AG09309 (cell line): Measurements from ENCODE around the gene OSTC.

Experiments
- DNase-seq: peaks from one replicate; pipeline ENCODE4 v3.0.0-alpha.2; 2010; ENCODE audit warnings: low read depth
- H3K4me3 ChIP-seq: 2 replicates; pipeline ENCODE4 v1.5.1; 2011; ENCODE audit warnings: mild to moderate bottlenecking, low read depth, low read length, moderate library complexity; ENCODE audit not compliant: control insufficient read depth
- TF ChIP-seq, protein P1 (sequence below): IDR thresholded peaks from 2 replicates; pipeline ENCODE4 v1.5.1; 2011; ENCODE audit warnings: mild to moderate bottlenecking, low read depth, low read length, inconsistent platforms; ENCODE audit not compliant: insufficient read depth, control insufficient read depth; ENCODE audit errors: missing control alignments

OSTC gene

DNA sequence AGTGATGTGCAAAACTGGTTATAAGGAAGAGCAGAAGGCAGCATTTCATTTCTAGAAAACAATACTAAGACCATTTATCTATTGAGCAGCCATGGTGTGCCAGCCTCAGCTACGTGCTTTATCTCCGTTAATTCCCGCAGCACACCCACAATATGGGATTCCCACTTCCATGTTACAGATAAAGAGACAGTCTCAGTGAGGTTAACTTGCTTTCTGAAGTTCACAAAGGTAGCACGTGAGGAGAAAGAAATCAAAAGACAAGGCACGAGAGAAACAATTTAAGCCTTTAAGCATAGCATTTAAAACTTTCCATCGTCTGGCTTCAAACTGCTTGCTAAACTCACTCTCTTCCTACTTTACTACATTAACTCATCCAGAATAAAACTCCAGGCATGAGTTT lies 38.0 kb upstream of the OSTC start:
- DNase-seq, result no peak
- TF ChIP-seq, protein P1, sequence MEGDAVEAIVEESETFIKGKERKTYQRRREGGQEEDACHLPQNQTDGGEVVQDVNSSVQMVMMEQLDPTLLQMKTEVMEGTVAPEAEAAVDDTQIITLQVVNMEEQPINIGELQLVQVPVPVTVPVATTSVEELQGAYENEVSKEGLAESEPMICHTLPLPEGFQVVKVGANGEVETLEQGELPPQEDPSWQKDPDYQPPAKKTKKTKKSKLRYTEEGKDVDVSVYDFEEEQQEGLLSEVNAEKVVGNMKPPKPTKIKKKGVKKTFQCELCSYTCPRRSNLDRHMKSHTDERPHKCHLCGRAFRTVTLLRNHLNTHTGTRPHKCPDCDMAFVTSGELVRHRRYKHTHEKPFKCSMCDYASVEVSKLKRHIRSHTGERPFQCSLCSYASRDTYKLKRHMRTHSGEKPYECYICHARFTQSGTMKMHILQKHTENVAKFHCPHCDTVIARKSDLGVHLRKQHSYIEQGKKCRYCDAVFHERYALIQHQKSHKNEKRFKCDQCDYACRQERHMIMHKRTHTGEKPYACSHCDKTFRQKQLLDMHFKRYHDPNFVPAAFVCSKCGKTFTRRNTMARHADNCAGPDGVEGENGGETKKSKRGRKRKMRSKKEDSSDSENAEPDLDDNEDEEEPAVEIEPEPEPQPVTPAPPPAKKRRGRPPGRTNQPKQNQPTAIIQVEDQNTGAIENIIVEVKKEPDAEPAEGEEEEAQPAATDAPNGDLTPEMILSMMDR, result no peak
- H3K4me3 ChIP-seq, result no peak overlapping the region

GRCh38 chr4:108619372-108620100 lies 30.9 kb upstream of the OSTC start:
- TF ChIP-seq, protein P1, result no peak
- no peak overlapping the region for H3K4me3 ChIP-seq

GRCh38 chr4:108620101-108620932 lies 30.1 kb upstream of the OSTC start, which contains the start of gene RPL34:
Gene RPL34, plus strand, starts transcription at chr4:108620576. Its CDS starts 1,384 bp downstream, at chr4:108621960.
- TF ChIP-seq, protein P1, result no peak
- DNase-seq, result peak; percentile 94
- H3K4me3 ChIP-seq, result peak within 1 kb of the TSS; percentile 84

More at GRCh38 chr4:108619372-108620100, 30.9 kb upstream of the OSTC start:
- no peak for DNase-seq

DNA sequence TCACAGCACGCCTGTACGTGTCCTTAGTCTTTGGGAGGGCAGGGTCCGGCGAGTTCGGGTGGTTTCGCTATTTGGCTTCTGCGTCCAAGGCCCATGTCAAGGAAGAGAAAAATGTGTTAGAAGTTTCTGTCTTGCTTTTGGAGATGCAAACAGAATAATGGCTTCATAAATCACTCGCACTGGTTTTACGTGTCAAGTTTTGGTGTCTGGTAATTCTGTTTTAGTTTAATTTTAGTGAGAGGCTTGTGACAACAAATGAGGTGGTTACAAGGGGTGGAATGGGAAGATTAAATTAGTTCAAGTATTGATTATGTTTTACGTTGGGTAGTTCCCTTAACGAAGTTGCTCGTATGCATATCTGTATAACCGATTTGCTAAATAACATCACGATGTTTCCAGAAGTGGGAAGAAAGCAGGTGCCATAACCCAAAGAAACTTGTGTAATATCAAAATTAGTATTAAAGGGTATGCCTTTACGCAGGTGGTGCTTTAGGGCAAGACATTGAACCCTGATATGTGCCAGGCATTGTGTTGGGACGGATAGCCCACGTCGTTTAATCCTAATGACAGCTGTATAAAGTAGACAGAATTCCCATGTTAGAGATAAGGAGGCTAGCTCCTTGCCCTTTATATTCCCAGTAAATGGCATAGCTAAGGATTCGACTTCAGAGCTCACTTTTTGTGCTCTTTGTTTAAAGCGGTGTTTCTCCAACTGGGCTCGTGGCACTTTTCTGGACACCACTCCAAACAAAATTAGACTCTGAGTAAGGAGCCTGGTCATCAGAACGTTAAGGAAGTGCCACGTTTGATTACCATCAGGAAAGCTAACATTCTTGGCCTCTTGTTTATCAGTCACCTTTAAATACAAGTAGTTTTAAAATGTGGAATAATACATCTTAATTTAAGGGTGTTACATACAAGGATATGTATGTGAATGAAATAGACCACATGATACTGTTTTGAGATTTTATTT lies 29.2 kb upstream of the OSTC start:
- no peak for DNase-seq
- TF ChIP-seq, protein P1, result no peak
- H3K4me3 ChIP-seq, result peak overlapping the region; percentile 84

- DNase-seq, result no peak
- TF ChIP-seq, protein P1, result no peak
- peak overlapping the region; percentile 84; the same call in 1 of the 2 replicates for H3K4me3 ChIP-seq
Measured at GRCh38 chr4:108622022-108622421, 28.4 kb upstream of the OSTC start.

DNA sequence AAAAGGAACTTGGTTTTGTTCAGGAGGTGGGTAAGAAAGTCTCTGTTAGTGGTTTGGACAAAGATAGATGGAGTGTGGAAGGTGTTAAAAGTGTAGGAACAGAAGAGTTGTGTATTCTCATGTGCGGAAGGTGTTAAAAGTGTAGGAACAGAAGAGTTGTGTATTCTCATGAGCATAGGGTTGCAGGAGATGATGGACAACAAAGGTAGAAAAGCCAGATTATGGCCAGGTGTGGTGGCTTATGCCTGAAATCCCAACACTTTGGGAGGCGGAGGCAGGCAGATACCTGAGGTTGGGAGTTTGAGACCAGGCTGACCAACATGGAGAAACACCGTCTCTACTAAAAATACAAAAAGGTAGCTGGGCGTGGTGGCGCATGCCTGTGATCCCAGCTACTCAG lies 27.6 kb upstream of the OSTC start:
- H3K4me3 ChIP-seq, result no peak overlapping the region
- TF ChIP-seq, protein P1, result no peak
- no peak for DNase-seq
